Retinal pigment epithelial cell (primary cell): ENCODE data around the gene LPP.

ENCODE experiments used
- DNase-seq: peaks from one replicate; pipeline ENCODE4 v3.0.0-alpha.2; 2010; ENCODE audit warnings: low read depth
- H3K4me3 ChIP-seq: 2 replicates; pipeline ENCODE4 v1.5.1; 2011; ENCODE audit warnings: mild to moderate bottlenecking, low read length, control low read depth, moderate library complexity
- TF ChIP-seq, protein P1 (sequence below): conservative IDR thresholded peaks from 2 replicates; pipeline ENCODE4 v1.5.1; 2011; ENCODE audit warnings: low read depth, low read length, control low read depth, inconsistent platforms

Gene LPP

GRCh38 chr3:188487652-188488051 lies 333.7 kb downstream of the LPP start:
- H3K4me3 ChIP-seq = no peak overlapping the region
- DNase-seq = no peak
- TF ChIP-seq, protein P1, sequence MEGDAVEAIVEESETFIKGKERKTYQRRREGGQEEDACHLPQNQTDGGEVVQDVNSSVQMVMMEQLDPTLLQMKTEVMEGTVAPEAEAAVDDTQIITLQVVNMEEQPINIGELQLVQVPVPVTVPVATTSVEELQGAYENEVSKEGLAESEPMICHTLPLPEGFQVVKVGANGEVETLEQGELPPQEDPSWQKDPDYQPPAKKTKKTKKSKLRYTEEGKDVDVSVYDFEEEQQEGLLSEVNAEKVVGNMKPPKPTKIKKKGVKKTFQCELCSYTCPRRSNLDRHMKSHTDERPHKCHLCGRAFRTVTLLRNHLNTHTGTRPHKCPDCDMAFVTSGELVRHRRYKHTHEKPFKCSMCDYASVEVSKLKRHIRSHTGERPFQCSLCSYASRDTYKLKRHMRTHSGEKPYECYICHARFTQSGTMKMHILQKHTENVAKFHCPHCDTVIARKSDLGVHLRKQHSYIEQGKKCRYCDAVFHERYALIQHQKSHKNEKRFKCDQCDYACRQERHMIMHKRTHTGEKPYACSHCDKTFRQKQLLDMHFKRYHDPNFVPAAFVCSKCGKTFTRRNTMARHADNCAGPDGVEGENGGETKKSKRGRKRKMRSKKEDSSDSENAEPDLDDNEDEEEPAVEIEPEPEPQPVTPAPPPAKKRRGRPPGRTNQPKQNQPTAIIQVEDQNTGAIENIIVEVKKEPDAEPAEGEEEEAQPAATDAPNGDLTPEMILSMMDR = no peak

DNA sequence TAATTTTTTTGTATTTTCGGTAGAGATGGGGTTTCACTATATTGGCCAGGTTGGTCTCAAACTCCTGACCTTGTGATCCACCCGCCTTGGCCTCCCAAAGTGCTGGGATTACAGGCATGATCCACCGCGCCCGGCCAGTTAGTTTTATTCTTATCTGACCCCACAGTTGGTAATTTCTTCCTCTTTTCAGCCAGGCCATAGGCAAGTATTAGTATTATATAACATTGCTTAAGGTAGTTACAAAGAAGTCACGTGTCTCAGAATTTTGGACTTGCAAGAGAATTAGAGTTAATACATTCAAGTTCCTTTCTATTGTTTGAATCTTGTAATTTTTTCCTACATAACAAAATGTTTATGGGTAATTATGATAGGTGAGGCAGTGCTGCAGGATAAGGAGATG lies 334.8 kb downstream of the LPP start:
- DNase-seq = no peak
- no peak overlapping the region for H3K4me3 ChIP-seq
- TF ChIP-seq, protein P1 = no peak

- no peak overlapping the region for H3K4me3 ChIP-seq
- TF ChIP-seq, protein P1 = no peak
- DNase-seq = no peak
Observed at GRCh38 chr3:188489639-188490405, 335.9 kb downstream of the LPP start.

DNA sequence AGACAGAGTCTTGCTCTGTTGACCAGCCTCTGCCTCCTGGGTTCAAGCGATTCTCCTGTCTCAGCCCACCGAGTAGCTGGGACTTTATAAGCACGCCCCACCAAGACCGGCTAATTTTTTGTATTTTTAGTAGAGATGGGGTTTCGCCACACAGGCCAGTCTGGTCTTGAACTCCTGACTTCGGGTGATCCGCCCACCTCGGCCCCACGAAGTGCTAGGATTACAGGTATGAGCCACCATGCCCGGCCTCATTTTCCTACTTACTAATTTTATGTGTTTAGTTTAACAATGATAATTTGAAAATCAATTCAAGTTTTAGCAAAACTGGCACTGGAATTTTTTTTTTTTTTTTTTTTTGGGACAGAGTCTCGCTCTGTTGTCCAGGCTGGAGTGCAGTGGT lies 336.5 kb downstream of the LPP start:
- TF ChIP-seq, protein P1 = no peak
- H3K4me3 ChIP-seq = no peak overlapping the region
- DNase-seq = no peak

DNA sequence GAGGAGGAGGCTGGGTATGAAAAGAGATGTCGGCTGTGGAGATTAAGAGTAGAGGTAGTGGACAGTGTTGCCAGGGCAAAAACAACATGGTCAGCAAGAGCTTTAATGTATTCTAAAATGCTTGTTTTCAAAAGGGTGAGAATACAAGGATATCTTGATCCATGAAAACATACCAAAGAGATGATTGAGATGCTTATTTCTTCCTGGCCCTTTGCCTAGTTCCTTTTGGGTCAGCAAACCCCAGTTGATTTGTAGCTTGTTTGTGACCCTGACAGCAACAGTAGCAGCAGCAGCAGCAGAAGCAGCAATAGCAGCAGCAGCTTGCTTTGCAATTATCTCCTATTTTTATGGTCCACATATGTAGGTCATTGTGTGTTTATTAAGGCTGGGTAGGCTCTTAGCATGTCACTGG lies 337.3 kb downstream of the LPP start:
- H3K4me3 ChIP-seq = no peak overlapping the region
- TF ChIP-seq, protein P1 = no peak
- DNase-seq = peak; percentile 56

- TF ChIP-seq, protein P1 = no peak
- no peak for DNase-seq
- no peak overlapping the region for H3K4me3 ChIP-seq
Observed at GRCh38 chr3:188496390-188496789, 342.4 kb downstream of the LPP start.

- no peak for DNase-seq
- TF ChIP-seq, protein P1 = no peak
- H3K4me3 ChIP-seq = no peak overlapping the region
Observed at GRCh38 chr3:188497021-188497420, 343.1 kb downstream of the LPP start.
